HEK293T (cell line): Measurements from ENCODE around the gene TEF.

Experiments used
- CTCF ChIA-PET: fragments of 350-600 bp; formaldehyde crosslinking; extraction: SDS; loops from one replicate; lab custom pipeline; 2021; ENCODE audit warnings: antibody characterized with exemption, inconsistent platforms; lab: Yijun Ruan, JAX
- POLR2A ChIA-PET: fragments of 350-600 bp; formaldehyde crosslinking; extraction: SDS; loops from one replicate; lab custom pipeline; 2020; ENCODE audit warnings: antibody characterized with exemption, inconsistent platforms; lab: Yijun Ruan, JAX
- DNase-seq: peaks from one replicate; pipeline ENCODE4 v3.0.0; 2012; ENCODE audit warnings: mixed read lengths; ENCODE audit errors: extremely low spot score
- ARNT ChIP-seq: fragments of 450-650 bp; IDR thresholded peaks from 2 replicates; pipeline ENCODE4 v1.6.1; 2017; ENCODE audit warnings: mild to moderate bottlenecking
- BHLHE40 ChIP-seq: fragments of 450-650 bp; IDR thresholded peaks from 2 replicates; pipeline ENCODE4 v1.6.1; 2016; ENCODE audit warnings: mild to moderate bottlenecking, moderate library complexity, borderline replicate concordance
- CTBP1 ChIP-seq: fragments of 450-650 bp; IDR thresholded peaks from 2 replicates; pipeline ENCODE4 v1.6.1; 2016; ENCODE audit warnings: borderline replicate concordance
- ELF4 ChIP-seq: fragments of 450-650 bp; IDR thresholded peaks from 2 replicates; pipeline ENCODE4 v1.6.1; 2017; ENCODE audit warnings: antibody characterized with exemption
- FOXA1 ChIP-seq: fragments of 450-650 bp; IDR thresholded peaks from 2 replicates; pipeline ENCODE4 v1.6.1; 2016; ENCODE audit warnings: mild to moderate bottlenecking
- FOXK2 ChIP-seq: fragments of 450-650 bp; IDR thresholded peaks from 2 replicates; pipeline ENCODE4 v1.6.1; 2016; ENCODE audit warnings: mild to moderate bottlenecking
- FOXM1 ChIP-seq: fragments of 450-650 bp; IDR thresholded peaks from 2 replicates; pipeline ENCODE4 v1.6.1; 2017; ENCODE audit warnings: mild to moderate bottlenecking, borderline replicate concordance
- HDGF ChIP-seq: fragments of 450-650 bp; IDR thresholded peaks from 2 replicates; pipeline ENCODE4 v1.6.1; 2017; ENCODE audit warnings: antibody characterized with exemption, borderline replicate concordance
- L3MBTL2 ChIP-seq: fragments of 450-650 bp; conservative IDR thresholded peaks from 2 replicates; pipeline ENCODE4 v1.6.1; 2016; ENCODE audit warnings: mild to moderate bottlenecking
- LEF1 ChIP-seq: fragments of 450-650 bp; IDR thresholded peaks from 2 replicates; pipeline ENCODE4 v1.6.1; 2017; ENCODE audit warnings: mild to moderate bottlenecking, borderline replicate concordance
- NFRKB ChIP-seq: fragments of 450-650 bp; IDR thresholded peaks from 2 replicates; pipeline ENCODE4 v1.6.1; 2016; ENCODE audit warnings: mild to moderate bottlenecking, moderate library complexity
- PKNOX1 ChIP-seq: fragments of 450-650 bp; IDR thresholded peaks from 2 replicates; pipeline ENCODE4 v1.6.1; 2016
- SP1 ChIP-seq: fragments of 450-650 bp; IDR thresholded peaks from 2 replicates; pipeline ENCODE4 v1.6.1; 2017
- SUZ12 ChIP-seq: fragments of 450-650 bp; IDR thresholded peaks from 2 replicates; pipeline ENCODE4 v1.6.1; 2016; ENCODE audit warnings: mild to moderate bottlenecking
- TARDBP ChIP-seq: fragments of 450-650 bp; IDR thresholded peaks from 2 replicates; pipeline ENCODE4 v1.6.1; 2016
- ZNF384 ChIP-seq: fragments of 450-650 bp; IDR thresholded peaks from 2 replicates; pipeline ENCODE4 v1.6.1; 2016

TEF gene

GRCh38 chr22:41334951-41335635 is 46.6 kb upstream of the TEF start:
- ChIA-PET CTCF (no interaction called here), POLR2A (no interaction called here)
- no peak for DNase-seq
- TF ChIP-seq L3MBTL2 (no peak), ZNF384 (no peak), ELF4 (no peak), SUZ12 (no peak), ARNT (no peak), FOXA1 (no peak), CTBP1 (no peak), NFRKB (no peak), FOXM1 (no peak), BHLHE40 (no peak), LEF1 (no peak)

GRCh38 chr22:41338614-41339212 is 43.0 kb upstream of the TEF start:
- no peak for TF ChIP-seq BHLHE40
- CTCF ChIA-PET: no interaction called here
- DNase-seq: no peak
- POLR2A ChIA-PET: interaction anchor here (0.9 kb wide), 1 partner anchor 43 kb away, joined by 3 read pairs; the partner anchor contains the start of gene TEF

GRCh38 chr22:41339823-41340222 is 41.9 kb upstream of the TEF start:
- ChIA-PET CTCF (no interaction called here), POLR2A (no interaction called here)

GRCh38 chr22:41340357-41340756 is 41.4 kb upstream of the TEF start:
- TF ChIP-seq HDGF (no peak), TARDBP (no peak)
- POLR2A ChIA-PET: no interaction called here
- CTCF ChIA-PET: no interaction called here
- DNase-seq: no peak

More at GRCh38 chr22:41339823-41340222, 41.9 kb upstream of the TEF start:
- DNase-seq: no peak
- no peak for TF ChIP-seq TARDBP
- TF ChIP-seq SUZ12: no peak
- TF ChIP-seq FOXA1: no peak
- no peak for TF ChIP-seq L3MBTL2

GRCh38 chr22:41341012-41341411 is 40.7 kb upstream of the TEF start:
- ChIA-PET POLR2A (no interaction called here), CTCF (no interaction called here)
- no peak for DNase-seq
- TF ChIP-seq ZNF384 (no peak), FOXM1 (no peak), NFRKB (no peak), PKNOX1 (no peak), FOXK2 (no peak), L3MBTL2 (no peak), CTBP1 (no peak), SP1 (no peak), FOXA1 (no peak), BHLHE40 (no peak), ELF4 (no peak), TARDBP (no peak), HDGF (no peak), ARNT (no peak), SUZ12 (no peak)

- DNase-seq: no peak
- ChIA-PET POLR2A (no interaction called here), CTCF (no interaction called here)
- no peak for TF ChIP-seq LEF1
- no peak for TF ChIP-seq FOXM1
Measured at GRCh38 chr22:41341990-41342389, 39.8 kb upstream of the TEF start.

GRCh38 chr22:41343300-41343699 is 38.4 kb upstream of the TEF start:
- TF ChIP-seq TARDBP (no peak), FOXK2 (no peak)
- CTCF ChIA-PET: no interaction called here
- POLR2A ChIA-PET: no interaction called here
- DNase-seq: no peak

GRCh38 chr22:41343717-41344116 is 38.0 kb upstream of the TEF start:
- ChIA-PET CTCF (no interaction called here), POLR2A (no interaction called here)
- TF ChIP-seq FOXK2 (no peak), PKNOX1 (no peak), CTBP1 (no peak), SUZ12 (no peak), HDGF (no peak), NFRKB (no peak), L3MBTL2 (no peak), TARDBP (no peak), FOXA1 (no peak), SP1 (no peak), BHLHE40 (no peak), FOXM1 (no peak), LEF1 (no peak), ZNF384 (no peak)
- DNase-seq: no peak
